SK-MEL-5 (cell line): Measurements from ENCODE around the gene SREBF2. TPM values are rescaled to one million over a fixed set of nuclear protein-coding genes. Genes with fewer than 3 reads are reported as not detected.

Experiments
- DNase-seq: peaks from one replicate; pipeline ENCODE4 v3.0.0-alpha.2; 2016; ENCODE audit warnings: low read depth, low spot score
- in situ Hi-C: cut with HindIII; loops from 2 replicates; pipeline ENCODE4 v1.10.0; 2016; ENCODE audit warnings: low sequenced_read_pairs, high pct_unique_total_duplicates, low pct_unique_long_range_greater_than_20kb
- total RNA-seq: library from RNA; depleted of rRNA; stranded (reverse); fragments of >200 nt; shearing (Covaris generic); gene quantifications from 2 replicates; pipeline ENCODE4 v1.2.3, GENCODE V29; 2014

Gene SREBF2
- total RNA-seq, 1 experiment from 2014 or later, result 61.7 TPM

- in situ Hi-C loops, result no loop called here
Measured at GRCh38 chr22:41922328-41922727, 89.4 kb downstream of the SREBF2 start.

GRCh38 chr22:41922940-41923594, 90.2 kb downstream of the SREBF2 start:
- in situ Hi-C loops, result no loop called here
- no peak for DNase-seq

More at GRCh38 chr22:41922328-41922727, 89.4 kb downstream of the SREBF2 start:
- no peak for DNase-seq

GRCh38 chr22:41923595-41924276, 90.8 kb downstream of the SREBF2 start:
- in situ Hi-C loops, result no loop called here

GRCh38 chr22:41925783-41926460, 93.0 kb downstream of the SREBF2 start:
- in situ Hi-C loops, result no loop called here
- peak; percentile 66 for DNase-seq

More at GRCh38 chr22:41923595-41924276, 90.8 kb downstream of the SREBF2 start:
- DNase-seq, result no peak

GRCh38 chr22:41927813-41928212, 94.9 kb downstream of the SREBF2 start:
- in situ Hi-C loops, result no loop called here
- no peak for DNase-seq

GRCh38 chr22:41928593-41929417, 95.9 kb downstream of the SREBF2 start:
- in situ Hi-C loops, result no loop called here
- no peak for DNase-seq

GRCh38 chr22:41929418-41929810, 96.5 kb downstream of the SREBF2 start:
- in situ Hi-C loops, result no loop called here
- no peak for DNase-seq

- DNase-seq, result no peak
Measured at GRCh38 chr22:41931701-41932269, 98.9 kb downstream of the SREBF2 start.

GRCh38 chr22:41932353-41932752, 99.4 kb downstream of the SREBF2 start:
- no peak for DNase-seq
- in situ Hi-C loops, result no loop called here

More at GRCh38 chr22:41931701-41932269, 98.9 kb downstream of the SREBF2 start:
- in situ Hi-C loops, result no loop called here

- no peak for DNase-seq
- in situ Hi-C loops, result no loop called here
Measured at GRCh38 chr22:41933411-41934177, 100.7 kb downstream of the SREBF2 start.

- DNase-seq, result no peak
- in situ Hi-C loops, result no loop called here
Measured at GRCh38 chr22:41934284-41935014, 101.5 kb downstream of the SREBF2 start.

GRCh38 chr22:41935015-41935351, 102.1 kb downstream of the SREBF2 start:
- DNase-seq, result no peak
- in situ Hi-C loops, result no loop called here

- in situ Hi-C loops, result no loop called here
- DNase-seq, result no peak
Measured at GRCh38 chr22:41935509-41935908, 102.6 kb downstream of the SREBF2 start.

GRCh38 chr22:41936894-41937169, 103.9 kb downstream of the SREBF2 start:
- in situ Hi-C loops, result no loop called here
- DNase-seq, result no peak

GRCh38 chr22:41939981-41940831, 107.3 kb downstream of the SREBF2 start:
- DNase-seq, result peak; percentile 31
- in situ Hi-C loops, result no loop called here
